Measurements from ENCODE around the gene SLC6A3.

- TF ChIP-seq CTCF (conservative IDR thresholded peaks at IDR 0.05; ENCODE audit: low read length) (no peak), EZH2phosphoT487 (IDR thresholded peaks at IDR 0.05; ENCODE audit: borderline replicate concordance, low read depth, low read length) (no peak)
Observed at GRCh38 chr5:1346627-1347440, 98.4 kb downstream of the SLC6A3 start.

All from OCI-LY7 (cell line).